OCI-LY7 (cell line): Measurements from ENCODE around the gene LTB. TPM values are rescaled to one million over a fixed set of nuclear protein-coding genes. Genes with fewer than 3 reads are reported as not detected.
A peak's percentile ranks its signal among the peaks of the same experiment; 100 is the strongest.

Experiments
- BruUV-seq: library from RNA; stranded (reverse); fragments of 400-500 nt; replicated peaks from 2 replicates; lab custom pipeline; 2021; lab: Mats Ljungman, UMichigan
- CTCF ChIA-PET: fragments of 300-600 bp; sonication (Branson Sonifier 250); formaldehyde crosslinking; loops from one replicate; lab custom pipeline; 2022; ENCODE audit warnings: antibody characterized with exemption; ENCODE audit not compliant: unreplicated experiment; lab: Charles Lee
- POLR2A ChIA-PET: fragments of 300-600 bp; sonication (Branson Sonifier 250); formaldehyde crosslinking; loops from one replicate; lab custom pipeline; 2022; ENCODE audit warnings: antibody characterized with exemption; lab: Charles Lee
- DNase-seq: peaks from one replicate; pipeline ENCODE4 v3.0.0-alpha.2; 2015; ENCODE audit warnings: low spot score
- H2AFZ ChIP-seq: fragments of 200-600 bp; sonication (generic), shearing (Covaris generic); 2 replicates; pipeline ENCODE4 v1.6.1; 2014; ENCODE audit warnings: mild to moderate bottlenecking, antibody characterized with exemption, low read length, moderate library complexity
- H3K27ac ChIP-seq: fragments of 200-600 bp; sonication (generic); 2 replicates; pipeline ENCODE4 v1.5.1; 2014; ENCODE audit warnings: mixed run types, low read depth, mild to moderate bottlenecking, moderate library complexity, low read length, inconsistent platforms; ENCODE audit not compliant: poor library complexity, severe bottlenecking
- H3K36me3 ChIP-seq: fragments of 200-600 bp; sonication (generic); 2 replicates; pipeline ENCODE4 v1.6.1; 2014; ENCODE audit warnings: mild to moderate bottlenecking, antibody characterized with exemption, low read length, moderate library complexity, mixed read lengths; ENCODE audit not compliant: insufficient read depth
- H3K4me1 ChIP-seq: fragments of 200-600 bp; sonication (generic); 2 replicates; pipeline ENCODE4 v1.5.1; 2014; ENCODE audit warnings: mild to moderate bottlenecking, low read length; ENCODE audit not compliant: insufficient read depth, poor library complexity, severe bottlenecking
- H3K4me2 ChIP-seq: fragments of 200-600 bp; sonication (generic); 2 replicates; pipeline ENCODE4 v1.6.1; 2014; ENCODE audit warnings: mild to moderate bottlenecking, low read length
- H3K4me3 ChIP-seq: fragments of 200-600 bp; sonication (generic); 2 replicates; pipeline ENCODE4 v1.5.1; 2014; ENCODE audit warnings: mild to moderate bottlenecking, low read depth, low read length; ENCODE audit not compliant: poor library complexity, severe bottlenecking
- H3K79me2 ChIP-seq: fragments of 200-600 bp; sonication (generic); 2 replicates; pipeline ENCODE4 v1.6.1; 2016; ENCODE audit warnings: low read depth, mild to moderate bottlenecking, low read length, moderate library complexity, mixed read lengths; ENCODE audit not compliant: insufficient read depth
- H3K9me2 ChIP-seq: fragments of 200-600 bp; sonication (generic); 2 replicates; pipeline ENCODE4 v1.6.1; 2016; ENCODE audit warnings: mild to moderate bottlenecking, low read length, mixed read lengths; ENCODE audit not compliant: insufficient read depth
- H3K9me3 ChIP-seq: fragments of 200-600 bp; sonication (generic); 2 replicates; pipeline ENCODE4 v1.6.1; 2014; ENCODE audit warnings: mild to moderate bottlenecking, mixed run types, low read length, mixed read lengths
- H4K20me1 ChIP-seq: fragments of 200-600 bp; sonication (generic); 2 replicates; pipeline ENCODE4 v1.6.1; 2014; ENCODE audit warnings: mild to moderate bottlenecking, antibody characterized with exemption, low read length, moderate library complexity, mixed read lengths; ENCODE audit not compliant: insufficient read depth
- CTCF ChIP-seq: fragments of 200-600 bp; sonication (generic); conservative IDR thresholded peaks from 2 replicates; pipeline ENCODE4 v1.5.1; 2014; ENCODE audit warnings: mild to moderate bottlenecking, antibody characterized with exemption, low read length, moderate library complexity, mixed read lengths
- EZH2phosphoT487 ChIP-seq: fragments of 200-600 bp; sonication (generic); IDR thresholded peaks from 2 replicates; pipeline ENCODE4 v1.6.1; 2018; ENCODE audit warnings: low read depth, borderline replicate concordance, mild to moderate bottlenecking, mixed run types, antibody characterized with exemption, low read length, moderate library complexity, mixed read lengths
- intact Hi-C: fragments of 100-400 bp; cut with micrococcal nuclease; formaldehyde crosslinking; loops from one replicate; pipeline ENCODE4 v1.10.0; 2022; ENCODE audit not compliant: unreplicated experiment
- total RNA-seq, 2 experiments: library from RNA; depleted of rRNA in 1 of 2; stranded (reverse); fragments of >200 nt in 1 of 2; shearing (Covaris generic) in 1 of 2; gene quantifications; 2 replicates each; pipeline ENCODE4 v1.2.3, GENCODE V29; 2014 to 2022

Gene LTB
- total RNA-seq, 2 experiments from 2014 or later: 36.5 to 36.9 TPM

DNA sequence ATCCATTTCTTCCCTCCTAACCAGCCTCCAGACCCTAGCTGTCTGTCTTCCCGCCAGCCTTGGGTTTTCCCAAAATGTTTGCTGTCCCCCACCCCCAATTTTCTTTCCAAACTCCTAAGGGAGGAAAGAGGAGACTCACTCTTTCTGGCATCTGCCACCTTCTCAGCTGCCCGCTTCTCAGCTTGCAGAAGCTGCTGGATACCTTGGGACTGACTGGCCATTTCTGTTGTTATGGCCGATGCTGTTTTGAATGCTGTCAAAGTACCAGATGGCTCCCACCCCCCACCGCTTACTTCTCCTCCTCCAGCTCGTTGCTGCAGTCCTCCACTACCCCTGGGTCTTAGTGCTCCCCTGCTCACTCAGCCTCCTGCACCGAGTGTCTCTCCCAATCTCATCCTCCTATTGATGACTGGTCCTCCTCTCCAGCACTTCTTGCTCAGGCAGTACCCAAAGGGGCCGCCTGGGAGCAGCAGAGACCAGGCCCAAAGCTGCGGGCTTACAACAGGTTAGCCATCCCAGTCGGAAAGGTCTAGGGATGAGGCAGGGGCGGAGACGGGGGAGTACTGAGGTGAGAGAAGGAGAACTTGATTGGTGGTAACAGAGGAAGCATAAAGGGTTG is 35.8 kb downstream of the LTB start, which contains the start of gene ATP6V1G2:
Gene ATP6V1G2 (minus strand): TSS at position 270 of the 619 bp plus-strand sequence. CDS start 49 bp downstream, at position 221.
- peaks cover 62% of the 10 kb centered on the region for H3K4me1 ChIP-seq
- ChIA-PET POLR2A (interaction anchor here (0.7 to 1.7 kb wide), 3 partner anchors 46 to 336 kb away, joined by 3 to 8 read pairs (median 3); partner anchors contain the start of gene NCR3), CTCF (interaction anchor here (0.6 to 3.3 kb wide), 3 partner anchors 30 to 68 kb away, joined by 7 to 23 read pairs (median 7); partner anchors contain the start of gene AIF1)
- no TSS peak for BruUV-seq
- peak within 1 kb of the TSS; percentile 67 for H3K4me3 ChIP-seq
- H3K79me2 ChIP-seq: peaks cover 33% of the 10 kb centered on the region
- TF ChIP-seq EZH2phosphoT487: no peak
- peak; percentile 99 for TF ChIP-seq CTCF
- H3K27ac ChIP-seq: peak within 1 kb of the TSS; percentile 64
- no peaks in the 10 kb centered on the region for H4K20me1 ChIP-seq
- peaks cover 28% of the 10 kb centered on the region for H3K36me3 ChIP-seq
- intact Hi-C loops: loop anchor here (1.0 to 10.0 kb wide), 6 partner anchors 52 to 284 kb away; partner anchors contain the start of genes BAG6 and VARS1
- peak; percentile 94 for DNase-seq
- H2AFZ ChIP-seq: peak within 1 kb of the TSS; percentile 61
- peak within 1 kb of the TSS; percentile 82 for H3K4me2 ChIP-seq
- no peaks in the 10 kb centered on the region; the same call in 1 of the 2 replicates for H3K9me3 ChIP-seq
- H3K9me2 ChIP-seq: no peaks in the 10 kb centered on the region

GRCh38 chr6:31545291-31545690 is 36.9 kb downstream of the LTB start:
- Histone ChIP-seq H3K9me2 (no peaks in the 10 kb centered on the region), H3K4me2 (peak overlapping the region; percentile 82), H2AFZ (no peak overlapping the region), H3K36me3 (peaks cover 29% of the 10 kb centered on the region), H3K4me1 (peaks cover 60% of the 10 kb centered on the region), H3K9me3 (no peaks in the 10 kb centered on the region; the same call in 1 of the 2 replicates), H3K4me3 (peak overlapping the region; percentile 67), H3K27ac (peak overlapping the region; percentile 36), H4K20me1 (peaks cover 9% of the 10 kb centered on the region), H3K79me2 (peaks cover 44% of the 10 kb centered on the region)
- ChIA-PET POLR2A (interaction anchor here (0.9 kb wide), 1 partner anchor 50 kb away, joined by 3 read pairs; no protein-coding TSS in a partner anchor), CTCF (interaction anchor here (0.5 kb wide), 1 partner anchor 651 kb away, joined by 7 read pairs; no protein-coding TSS in a partner anchor)
- intact Hi-C loops: loop anchor here (10.0 kb wide), 1 partner anchor 250 kb away; the partner anchor contains the start of gene VARS1
- no TSS peak for BruUV-seq
- no peak for TF ChIP-seq CTCF
- TF ChIP-seq EZH2phosphoT487: no peak
- no peak for DNase-seq
